ENCODE results near the gene RNPEP. TPM values are rescaled to one million over a fixed set of nuclear protein-coding genes. Genes with fewer than 3 reads are reported as not detected.
A peak's percentile ranks its signal among the peaks of the same experiment; 100 is the strongest.

The RNPEP gene
- total and polyA plus RNA-seq, 2 of the 13 experiments (the other 11 are each of a cell fraction or from before 2014, with no cell fraction given), result 20.6 to 38.4 TPM

DNA sequence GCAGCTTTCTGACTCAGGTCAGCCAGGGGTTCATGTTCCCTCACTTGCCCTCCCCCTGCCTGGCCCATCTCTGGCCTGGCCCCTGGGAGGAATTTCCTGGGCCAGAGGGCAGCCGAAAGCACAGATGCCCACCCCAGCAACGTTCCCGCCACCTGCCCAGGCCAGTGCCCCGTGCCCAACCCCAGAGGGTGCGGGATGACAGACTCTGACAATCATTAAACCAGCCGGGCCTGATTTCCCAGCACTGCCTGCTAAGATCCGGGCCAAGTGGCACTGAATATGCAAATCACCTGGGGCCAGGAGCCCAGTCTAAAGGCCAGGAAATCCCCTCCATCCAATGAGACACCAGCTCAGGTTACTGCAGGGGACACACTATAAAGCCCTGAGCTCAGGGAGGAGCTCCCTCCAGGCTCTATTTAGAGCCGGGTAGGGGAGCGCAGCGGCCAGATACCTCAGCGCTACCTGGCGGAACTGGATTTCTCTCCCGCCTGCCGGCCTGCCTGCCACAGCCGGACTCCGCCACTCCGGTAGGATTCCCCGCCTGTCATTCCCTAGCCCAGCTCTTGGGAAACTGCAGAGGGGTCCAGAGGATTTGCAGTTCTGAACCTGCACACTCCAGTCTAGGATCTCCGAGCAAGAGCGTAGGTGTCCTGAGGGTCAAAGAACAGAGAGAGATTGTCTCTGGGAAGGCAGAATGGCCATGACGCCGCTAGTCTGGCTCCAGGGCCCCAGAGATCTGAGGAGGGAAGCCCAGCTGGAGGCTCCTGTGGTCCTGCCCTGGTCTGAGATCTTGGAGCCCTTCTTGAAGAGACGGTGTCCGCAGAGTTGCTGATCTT is 27.9 kb downstream of the RNPEP start, which contains the start of gene ELF3 (continued):
- TF ChIP-seq SOX13 (IDR thresholded peaks at IDR 0.05), result 0 out of 2 replicates have a peak, but pooled peaks have one; percentile 41
- TF ChIP-seq SOX13 (CRISPR knock-in tag; conservative IDR thresholded peaks at IDR 0.05 in 1 of 2, IDR thresholded peaks at IDR 0.05 in 1 of 2), result peak in 1 of 2 experiments; percentile 33; a peak in 2 of 4 replicates
- TF ChIP-seq, protein P1, sequence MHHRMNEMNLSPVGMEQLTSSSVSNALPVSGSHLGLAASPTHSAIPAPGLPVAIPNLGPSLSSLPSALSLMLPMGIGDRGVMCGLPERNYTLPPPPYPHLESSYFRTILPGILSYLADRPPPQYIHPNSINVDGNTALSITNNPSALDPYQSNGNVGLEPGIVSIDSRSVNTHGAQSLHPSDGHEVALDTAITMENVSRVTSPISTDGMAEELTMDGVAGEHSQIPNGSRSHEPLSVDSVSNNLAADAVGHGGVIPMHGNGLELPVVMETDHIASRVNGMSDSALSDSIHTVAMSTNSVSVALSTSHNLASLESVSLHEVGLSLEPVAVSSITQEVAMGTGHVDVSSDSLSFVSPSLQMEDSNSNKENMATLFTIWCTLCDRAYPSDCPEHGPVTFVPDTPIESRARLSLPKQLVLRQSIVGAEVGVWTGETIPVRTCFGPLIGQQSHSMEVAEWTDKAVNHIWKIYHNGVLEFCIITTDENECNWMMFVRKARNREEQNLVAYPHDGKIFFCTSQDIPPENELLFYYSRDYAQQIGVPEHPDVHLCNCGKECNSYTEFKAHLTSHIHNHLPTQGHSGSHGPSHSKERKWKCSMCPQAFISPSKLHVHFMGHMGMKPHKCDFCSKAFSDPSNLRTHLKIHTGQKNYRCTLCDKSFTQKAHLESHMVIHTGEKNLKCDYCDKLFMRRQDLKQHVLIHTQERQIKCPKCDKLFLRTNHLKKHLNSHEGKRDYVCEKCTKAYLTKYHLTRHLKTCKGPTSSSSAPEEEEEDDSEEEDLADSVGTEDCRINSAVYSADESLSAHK (CRISPR knock-in tag; IDR thresholded peaks at IDR 0.05; ENCODE audit: borderline replicate concordance), result no peak
- no peak for TF ChIP-seq KAT2B (IDR thresholded peaks at IDR 0.05; ENCODE audit: borderline replicate concordance, low read depth, low read length)
- no peak for TF ChIP-seq SP4 (CRISPR knock-in tag; IDR thresholded peaks at IDR 0.05)
- TF ChIP-seq KLF13 (CRISPR knock-in tag; IDR thresholded peaks at IDR 0.05), result no peak
- peak in 1 of 2 experiments; percentile 82; a peak in 1 of 4 replicates for TF ChIP-seq REST (IDR thresholded peaks at IDR 0.05; ENCODE audit: borderline replicate concordance in 1 of 2, low read depth in 1 of 2, low read length in 2 of 2)
- TF ChIP-seq ZSCAN22 (CRISPR knock-in tag; IDR thresholded peaks at IDR 0.05), result no peak
- no peak for TF ChIP-seq BRD4 (CRISPR knock-in tag; IDR thresholded peaks at IDR 0.05)
- no peak; the same call in 1 of the 2 replicates for TF ChIP-seq ZNF274 (CRISPR knock-in tag; IDR thresholded peaks at IDR 0.05)
- TF ChIP-seq MNT (IDR thresholded peaks at IDR 0.05), result 0 out of 2 replicates have a peak, but pooled peaks have one; percentile 9
- TF ChIP-seq TRIM22 (IDR thresholded peaks at IDR 0.05), result no peak
- peak; percentile 78 for TF ChIP-seq NFYB (CRISPR knock-in tag; IDR thresholded peaks at IDR 0.05)
- TF ChIP-seq ZNF451 (CRISPR knock-in tag; IDR thresholded peaks at IDR 0.05), result no peak; the same call in 1 of the 2 replicates
- no peak for TF ChIP-seq ZMAT5 (CRISPR knock-in tag; IDR thresholded peaks at IDR 0.05; ENCODE audit: borderline replicate concordance, low read depth)
- no peak for TF ChIP-seq RAD51 (IDR thresholded peaks at IDR 0.05; ENCODE audit: borderline replicate concordance)
- TF ChIP-seq ASH2L (IDR thresholded peaks at IDR 0.05; ENCODE audit: insufficient read length, low read depth, low read length), result peak; percentile 12

All from HepG2 (cell line).